B cell (primary cell): ENCODE data around the gene LPCAT1.

ENCODE experiments used
- EZH2 ChIP-seq: IDR thresholded peaks from 2 replicates; pipeline ENCODE4 v1.6.1; 2012; ENCODE audit warnings: borderline replicate concordance, low read depth, mild to moderate bottlenecking, moderate library complexity, low read length; ENCODE audit not compliant: insufficient read depth, poor library complexity, severe bottlenecking
- TF ChIP-seq, protein P1 (sequence below): fragments of 200-600 bp; IDR thresholded peaks from one replicate; pipeline ENCODE4 v1.8.0; 2022; ENCODE audit warnings: antibody characterized with exemption, mild to moderate bottlenecking

DNA sequence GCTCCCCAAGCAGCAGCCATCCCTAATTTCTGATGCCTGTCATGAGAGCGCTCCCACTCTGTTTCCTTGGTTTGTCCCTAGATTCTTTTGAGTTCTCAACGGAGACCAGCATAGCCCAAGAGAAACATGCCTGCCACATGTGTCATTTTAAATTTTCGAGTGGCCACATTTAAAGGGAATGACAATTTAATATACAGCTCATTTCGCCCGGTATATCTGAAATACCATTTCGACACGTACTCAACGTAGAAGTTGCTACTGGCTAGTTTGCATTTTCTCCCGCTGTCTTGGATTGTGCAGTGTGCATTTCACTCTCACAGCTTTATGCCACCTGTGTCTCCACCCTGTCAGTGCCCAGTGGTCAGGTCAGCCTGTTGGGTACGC is 21.0 kb downstream of the LPCAT1 start:
- TF ChIP-seq, protein P1, sequence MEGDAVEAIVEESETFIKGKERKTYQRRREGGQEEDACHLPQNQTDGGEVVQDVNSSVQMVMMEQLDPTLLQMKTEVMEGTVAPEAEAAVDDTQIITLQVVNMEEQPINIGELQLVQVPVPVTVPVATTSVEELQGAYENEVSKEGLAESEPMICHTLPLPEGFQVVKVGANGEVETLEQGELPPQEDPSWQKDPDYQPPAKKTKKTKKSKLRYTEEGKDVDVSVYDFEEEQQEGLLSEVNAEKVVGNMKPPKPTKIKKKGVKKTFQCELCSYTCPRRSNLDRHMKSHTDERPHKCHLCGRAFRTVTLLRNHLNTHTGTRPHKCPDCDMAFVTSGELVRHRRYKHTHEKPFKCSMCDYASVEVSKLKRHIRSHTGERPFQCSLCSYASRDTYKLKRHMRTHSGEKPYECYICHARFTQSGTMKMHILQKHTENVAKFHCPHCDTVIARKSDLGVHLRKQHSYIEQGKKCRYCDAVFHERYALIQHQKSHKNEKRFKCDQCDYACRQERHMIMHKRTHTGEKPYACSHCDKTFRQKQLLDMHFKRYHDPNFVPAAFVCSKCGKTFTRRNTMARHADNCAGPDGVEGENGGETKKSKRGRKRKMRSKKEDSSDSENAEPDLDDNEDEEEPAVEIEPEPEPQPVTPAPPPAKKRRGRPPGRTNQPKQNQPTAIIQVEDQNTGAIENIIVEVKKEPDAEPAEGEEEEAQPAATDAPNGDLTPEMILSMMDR, result no peak
- TF ChIP-seq EZH2, result no peak
